Vagina (tissue), 2 donors: ENCODE data around the gene IFNK. TPM values are rescaled to one million over a fixed set of nuclear protein-coding genes. Genes with fewer than 3 reads are reported as not detected.
A peak's percentile ranks its signal among the peaks of the same experiment; 100 is the strongest.

Source experiments
- DNase-seq, 2 donors: peaks; one replicate each; pipeline ENCODE4 v3.0.0-alpha.2; 2017; ENCODE audit errors: extremely low spot score in 2 of 2
- H3K27ac ChIP-seq: fragments of 200-600 bp; sonication (generic); one replicate; pipeline ENCODE4 v1.5.1; 2019
- H3K27me3 ChIP-seq: fragments of 200-600 bp; sonication (generic); one replicate; pipeline ENCODE4 v1.5.1; 2019
- H3K36me3 ChIP-seq, 2 donors: fragments of 200-600 bp; sonication (generic); one replicate each; pipeline ENCODE4 v1.5.1; 2017 to 2019
- H3K4me1 ChIP-seq: fragments of 200-600 bp; sonication (generic); one replicate; pipeline ENCODE4 v1.5.1; 2019
- H3K4me3 ChIP-seq, 2 donors: fragments of 200-600 bp; sonication (generic); 1 replicate in 1 of 2; 2 replicates in 1 of 2; pipeline ENCODE4 v1.5.1; 2016 to 2019
- H3K9me3 ChIP-seq: fragments of 200-600 bp; sonication (generic); one replicate; pipeline ENCODE4 v1.5.1; 2019
- POLR2A ChIP-seq, 2 donors: fragments of 450-650 bp; IDR thresholded peaks; one replicate each; pipeline ENCODE4 v1.6.1; 2017; ENCODE audit warnings: antibody characterized with exemption in 2 of 2, mild to moderate bottlenecking in 2 of 2, moderate library complexity in 2 of 2
- POLR2AphosphoS5 ChIP-seq, 2 donors: sonication (generic); formaldehyde crosslinking; IDR thresholded peaks; one replicate each; pipeline ENCODE4 v1.9.0; 2017; ENCODE audit warnings: antibody characterized with exemption in 2 of 2, mild to moderate bottlenecking in 2 of 2, low read depth in 1 of 2; ENCODE audit not compliant: insufficient read depth in 1 of 2
- intact Hi-C: fragments of 100-400 bp; cut with DNase I; formaldehyde crosslinking; loops from one replicate; pipeline ENCODE4 v1.15.1; 2023
- total RNA-seq: library from RNA; depleted of rRNA; stranded (reverse); fragments of >200 nt; gene quantifications from one replicate; pipeline ENCODE4 v1.2.3, GENCODE V29; 2016
- TF ChIP-seq, protein P1 (sequence below), 3 experiments: fragments of 450-650 bp in 2 of 3; fragments of 200-600 bp in 1 of 3; sonication (generic) in 1 of 3; IDR thresholded peaks; one replicate each; pipeline ENCODE4 v1.5.1; 2017 to 2019; ENCODE audit warnings: antibody characterized with exemption in 3 of 3, mild to moderate bottlenecking in 2 of 3, moderate library complexity in 2 of 3

IFNK gene
- total RNA-seq, 1 donor from 2014 or later = not detected

GRCh38 chr9:27519466-27520465 is 4.3 kb upstream of the IFNK start:
- no peak for DNase-seq
- no peaks in the 10 kb centered on the region for H3K9me3 ChIP-seq
- no peaks in the 10 kb centered on the region for H3K4me1 ChIP-seq
- TF ChIP-seq POLR2A (IDR thresholded peaks at IDR 0.05) (no peak), POLR2AphosphoS5 (IDR thresholded peaks at IDR 0.05; ENCODE audit: insufficient read depth in 1 of 2, low read depth in 1 of 2) (no peak)
- TF ChIP-seq, protein P1, sequence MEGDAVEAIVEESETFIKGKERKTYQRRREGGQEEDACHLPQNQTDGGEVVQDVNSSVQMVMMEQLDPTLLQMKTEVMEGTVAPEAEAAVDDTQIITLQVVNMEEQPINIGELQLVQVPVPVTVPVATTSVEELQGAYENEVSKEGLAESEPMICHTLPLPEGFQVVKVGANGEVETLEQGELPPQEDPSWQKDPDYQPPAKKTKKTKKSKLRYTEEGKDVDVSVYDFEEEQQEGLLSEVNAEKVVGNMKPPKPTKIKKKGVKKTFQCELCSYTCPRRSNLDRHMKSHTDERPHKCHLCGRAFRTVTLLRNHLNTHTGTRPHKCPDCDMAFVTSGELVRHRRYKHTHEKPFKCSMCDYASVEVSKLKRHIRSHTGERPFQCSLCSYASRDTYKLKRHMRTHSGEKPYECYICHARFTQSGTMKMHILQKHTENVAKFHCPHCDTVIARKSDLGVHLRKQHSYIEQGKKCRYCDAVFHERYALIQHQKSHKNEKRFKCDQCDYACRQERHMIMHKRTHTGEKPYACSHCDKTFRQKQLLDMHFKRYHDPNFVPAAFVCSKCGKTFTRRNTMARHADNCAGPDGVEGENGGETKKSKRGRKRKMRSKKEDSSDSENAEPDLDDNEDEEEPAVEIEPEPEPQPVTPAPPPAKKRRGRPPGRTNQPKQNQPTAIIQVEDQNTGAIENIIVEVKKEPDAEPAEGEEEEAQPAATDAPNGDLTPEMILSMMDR (IDR thresholded peaks at IDR 0.05) = no peak
- intact Hi-C loops = no loop called here
- no peak overlapping the region for H3K4me3 ChIP-seq
- H3K27me3 ChIP-seq = no peaks in the 10 kb centered on the region
- no peaks in the 10 kb centered on the region for H3K36me3 ChIP-seq
- H3K27ac ChIP-seq = no peak overlapping the region

DNA sequence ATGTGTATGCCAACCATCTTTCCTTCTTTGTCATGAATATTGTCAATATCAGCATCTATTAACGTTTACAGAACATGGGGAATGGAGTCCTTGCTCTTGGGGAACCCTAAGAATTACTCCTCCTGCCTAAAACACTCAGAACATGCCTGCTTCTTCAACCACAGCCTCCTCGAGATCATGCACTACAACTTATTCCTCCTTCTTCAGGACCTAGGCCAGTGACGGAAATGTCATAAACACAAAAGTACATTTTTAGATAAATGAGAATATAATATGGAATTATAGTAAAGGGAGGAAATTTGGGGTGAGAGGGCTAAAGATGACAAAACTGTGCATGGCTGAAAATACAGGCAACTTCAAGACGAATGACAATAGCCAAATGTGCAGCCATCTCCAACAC is 3.1 kb upstream of the IFNK start:
- H3K36me3 ChIP-seq = no peaks in the 10 kb centered on the region
- no peaks in the 10 kb centered on the region for H3K9me3 ChIP-seq
- H3K4me1 ChIP-seq = peaks cover 12% of the 10 kb centered on the region
- no peak for TF ChIP-seq POLR2AphosphoS5 (IDR thresholded peaks at IDR 0.05; ENCODE audit: insufficient read depth in 1 of 2, low read depth in 1 of 2)
- TF ChIP-seq, protein P1 (IDR thresholded peaks at IDR 0.05) = no peak
- no peak for TF ChIP-seq POLR2A (IDR thresholded peaks at IDR 0.05)
- no peak overlapping the region for H3K27ac ChIP-seq
- H3K27me3 ChIP-seq = no peaks in the 10 kb centered on the region
- intact Hi-C loops = no loop called here
- DNase-seq = no peak
- H3K4me3 ChIP-seq = no peak overlapping the region

- TF ChIP-seq POLR2AphosphoS5 (IDR thresholded peaks at IDR 0.05; ENCODE audit: insufficient read depth in 1 of 2, low read depth in 1 of 2) = no peak
- TF ChIP-seq, protein P1 (IDR thresholded peaks at IDR 0.05) = no peak
- no peak for TF ChIP-seq POLR2A (IDR thresholded peaks at IDR 0.05)
- Histone ChIP-seq H3K9me3 (no peaks in the 10 kb centered on the region), H3K4me3 (no peak overlapping the region), H3K27me3 (no peaks in the 10 kb centered on the region), H3K36me3 (no peaks in the 10 kb centered on the region), H3K27ac (no peak overlapping the region), H3K4me1 (peaks cover 33% of the 10 kb centered on the region)
- intact Hi-C loops = no loop called here
- no peak for DNase-seq
These were observed 949 bp upstream of the IFNK start for GRCh38 chr9:27523141-27523540.

DNA sequence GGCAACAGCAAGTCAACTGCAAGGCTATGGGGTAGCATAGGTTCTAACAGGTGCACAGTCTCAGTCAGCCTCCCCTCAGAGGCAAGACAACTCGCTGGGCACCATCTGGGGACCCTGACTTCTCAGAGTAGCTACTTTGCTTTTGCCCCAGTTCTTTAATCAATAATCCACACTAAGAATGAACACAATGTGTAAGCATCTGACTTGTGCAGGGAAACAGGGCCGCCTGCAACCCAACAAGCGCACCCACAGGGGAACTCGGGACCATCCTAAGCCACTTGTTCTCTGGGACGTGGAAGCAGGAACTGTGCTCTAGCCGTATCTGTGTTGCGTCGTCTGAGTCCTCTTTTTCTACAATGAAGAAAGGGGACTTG is 3.6 kb downstream of the IFNK start:
- intact Hi-C loops = no loop called here
- peak overlapping the region; percentile 65 to 93 for H3K4me3 ChIP-seq
- H3K4me1 ChIP-seq = peaks cover 39% of the 10 kb centered on the region
- no peaks in the 10 kb centered on the region for H3K9me3 ChIP-seq
- no peak for TF ChIP-seq POLR2AphosphoS5 (IDR thresholded peaks at IDR 0.05; ENCODE audit: insufficient read depth in 1 of 2, low read depth in 1 of 2)
- TF ChIP-seq, protein P1 (IDR thresholded peaks at IDR 0.05) = no peak
- TF ChIP-seq POLR2A (IDR thresholded peaks at IDR 0.05) = no peak
- H3K36me3 ChIP-seq = no peaks in the 10 kb centered on the region
- H3K27ac ChIP-seq = peak overlapping the region; percentile 93
- no peak for DNase-seq
- no peaks in the 10 kb centered on the region for H3K27me3 ChIP-seq
